ENCODE measurements around the gene HSD11B1L. TPM values are rescaled to one million over a fixed set of nuclear protein-coding genes. Genes with fewer than 3 reads are reported as not detected.

HSD11B1L gene
- polyA plus RNA-seq, 6 donors from 2014 or later: 1.1 to 6.5 (median 2.6) TPM

GRCh38 chr19:5703819-5704818 lies 23.3 kb downstream of the HSD11B1L start:
- DNase-seq (no peak), ATAC-seq (ENCODE audit: low read depth in 2 of 2) (no peak)
- H3K4me1 Mint-ChIP-seq: peaks cover 0 to 5% (median 0%) of the 10 kb centered on the region in 3 donors
- H3K36me3 Mint-ChIP-seq: peaks cover 0 to 8% of the 10 kb centered on the region in 2 donors
- H3K4me3 Mint-ChIP-seq: no peak overlapping the region
- no peaks in the 10 kb centered on the region for H3K27me3 Mint-ChIP-seq
- H3K27ac Mint-ChIP-seq: peak overlapping the region in 1 of 6 donors; percentile 67
- no peaks in the 10 kb centered on the region for H3K9me3 Mint-ChIP-seq

- Mint-ChIP-seq H3K27ac (no peak overlapping the region), H3K27me3 (no peaks in the 10 kb centered on the region), H3K9me3 (no peaks in the 10 kb centered on the region), H3K36me3 (peaks cover 0 to 8% of the 10 kb centered on the region in 2 donors), H3K4me1 (peaks cover 0 to 5% (median 0%) of the 10 kb centered on the region in 3 donors), H3K4me3 (no peak overlapping the region)
- ATAC-seq (ENCODE audit: low read depth in 2 of 2) (no peak), DNase-seq (no peak)
Measured at GRCh38 chr19:5705552-5705951, 24.7 kb downstream of the HSD11B1L start.

GRCh38 chr19:5706876-5707573 lies 26.2 kb downstream of the HSD11B1L start:
- no peak for ATAC-seq (ENCODE audit: low read depth in 2 of 2)
- no peaks in the 10 kb centered on the region for H3K27me3 Mint-ChIP-seq
- no peaks in the 10 kb centered on the region for H3K9me3 Mint-ChIP-seq
- DNase-seq: no peak
- H3K4me1 Mint-ChIP-seq: peaks cover 0 to 5% (median 0%) of the 10 kb centered on the region in 3 donors
- peaks cover 0 to 8% of the 10 kb centered on the region in 2 donors for H3K36me3 Mint-ChIP-seq
- peak overlapping the region in 3 of 6 donors; percentile 28 to 66 (median 65) for H3K27ac Mint-ChIP-seq
- H3K4me3 Mint-ChIP-seq: peak overlapping the region in 2 of 8 donors; percentile 9 to 60

GRCh38 chr19:5707576-5708575 lies 27.0 kb downstream of the HSD11B1L start:
- Mint-ChIP-seq H3K36me3 (peaks cover 0 to 8% of the 10 kb centered on the region in 2 donors), H3K4me1 (peaks cover 0 to 5% (median 0%) of the 10 kb centered on the region in 3 donors), H3K27me3 (no peaks in the 10 kb centered on the region), H3K4me3 (peak overlapping the region in 1 of 8 donors; percentile 60), H3K9me3 (no peaks in the 10 kb centered on the region), H3K27ac (peak overlapping the region in 1 of 6 donors; percentile 65)
- no peak for DNase-seq
- no peak for ATAC-seq (ENCODE audit: low read depth in 2 of 2)

GRCh38 chr19:5711025-5711424 lies 30.2 kb downstream of the HSD11B1L start:
- Mint-ChIP-seq H3K9me3 (no peaks in the 10 kb centered on the region), H3K4me1 (peaks cover 0 to 4% (median 3%) of the 10 kb centered on the region in 3 donors), H3K27me3 (no peaks in the 10 kb centered on the region), H3K36me3 (no peaks in the 10 kb centered on the region), H3K4me3 (no peak overlapping the region), H3K27ac (peak overlapping the region in 1 of 6 donors; percentile 51)
- DNase-seq (no peak), ATAC-seq (ENCODE audit: low read depth in 2 of 2) (no peak)

GRCh38 chr19:5711713-5712161 lies 30.9 kb downstream of the HSD11B1L start:
- peak overlapping the region in 1 of 6 donors; percentile 21 for H3K27ac Mint-ChIP-seq
- H3K27me3 Mint-ChIP-seq: no peaks in the 10 kb centered on the region
- no peak overlapping the region for H3K4me3 Mint-ChIP-seq
- peaks cover 0 to 4% (median 3%) of the 10 kb centered on the region in 3 donors for H3K4me1 Mint-ChIP-seq
- no peak for ATAC-seq (ENCODE audit: low read depth in 2 of 2)
- H3K9me3 Mint-ChIP-seq: no peaks in the 10 kb centered on the region
- no peak for DNase-seq
- no peaks in the 10 kb centered on the region for H3K36me3 Mint-ChIP-seq

GRCh38 chr19:5713228-5713627 lies 32.4 kb downstream of the HSD11B1L start:
- no peaks in the 10 kb centered on the region for H3K9me3 Mint-ChIP-seq
- H3K36me3 Mint-ChIP-seq: no peaks in the 10 kb centered on the region
- H3K4me3 Mint-ChIP-seq: no peak overlapping the region
- ATAC-seq (ENCODE audit: low read depth in 2 of 2) (no peak), DNase-seq (no peak)
- H3K27ac Mint-ChIP-seq: peak overlapping the region in 1 of 6 donors; percentile 56
- H3K4me1 Mint-ChIP-seq: peaks cover 0 to 17% (median 9%) of the 10 kb centered on the region in 3 donors
- H3K27me3 Mint-ChIP-seq: no peaks in the 10 kb centered on the region

- Mint-ChIP-seq H3K36me3 (no peaks in the 10 kb centered on the region), H3K27ac (no peak overlapping the region), H3K27me3 (no peaks in the 10 kb centered on the region), H3K9me3 (no peaks in the 10 kb centered on the region), H3K4me3 (no peak overlapping the region), H3K4me1 (peaks cover 10 to 30% (median 18%) of the 10 kb centered on the region in 3 donors)
- ATAC-seq (ENCODE audit: low read depth in 2 of 2) (no peak), DNase-seq (no peak)
Measured at GRCh38 chr19:5714816-5715215, 34.0 kb downstream of the HSD11B1L start.

GRCh38 chr19:5717215-5717935 lies 36.5 kb downstream of the HSD11B1L start:
- Mint-ChIP-seq H3K36me3 (no peaks in the 10 kb centered on the region), H3K4me3 (peak overlapping the region in 5 of 8 donors; percentile 25 to 98 (median 67)), H3K27ac (peak overlapping the region; percentile 39 to 94 (median 82)), H3K27me3 (no peaks in the 10 kb centered on the region), H3K4me1 (peaks cover 10 to 33% (median 21%) of the 10 kb centered on the region in 3 donors), H3K9me3 (no peaks in the 10 kb centered on the region)
- ATAC-seq (ENCODE audit: low read depth in 2 of 2) (no peak), DNase-seq (no peak)

- Mint-ChIP-seq H3K4me1 (peaks cover 10 to 33% (median 21%) of the 10 kb centered on the region in 3 donors), H3K4me3 (peak overlapping the region in 7 of 8 donors; percentile 70 to 98 (median 95)), H3K36me3 (no peaks in the 10 kb centered on the region), H3K9me3 (no peaks in the 10 kb centered on the region), H3K27ac (peak overlapping the region; percentile 87 to 98 (median 97)), H3K27me3 (no peaks in the 10 kb centered on the region)
- DNase-seq: no peak
- no peak for ATAC-seq (ENCODE audit: low read depth in 2 of 2)
Measured at GRCh38 chr19:5718037-5718578, 37.3 kb downstream of the HSD11B1L start.

- Mint-ChIP-seq H3K4me3 (peak overlapping the region; percentile 85 to 98 (median 95)), H3K27ac (peak overlapping the region; percentile 87 to 98 (median 97)), H3K4me1 (peaks cover 10 to 33% (median 21%) of the 10 kb centered on the region in 3 donors), H3K27me3 (no peaks in the 10 kb centered on the region), H3K9me3 (no peaks in the 10 kb centered on the region), H3K36me3 (no peaks in the 10 kb centered on the region)
- DNase-seq: no peak
- no peak for ATAC-seq (ENCODE audit: low read depth in 2 of 2)
Measured at GRCh38 chr19:5718579-5719273, 37.9 kb downstream of the HSD11B1L start.
